ENCODE data around the gene GPR89B.

GPR89B gene

DNA sequence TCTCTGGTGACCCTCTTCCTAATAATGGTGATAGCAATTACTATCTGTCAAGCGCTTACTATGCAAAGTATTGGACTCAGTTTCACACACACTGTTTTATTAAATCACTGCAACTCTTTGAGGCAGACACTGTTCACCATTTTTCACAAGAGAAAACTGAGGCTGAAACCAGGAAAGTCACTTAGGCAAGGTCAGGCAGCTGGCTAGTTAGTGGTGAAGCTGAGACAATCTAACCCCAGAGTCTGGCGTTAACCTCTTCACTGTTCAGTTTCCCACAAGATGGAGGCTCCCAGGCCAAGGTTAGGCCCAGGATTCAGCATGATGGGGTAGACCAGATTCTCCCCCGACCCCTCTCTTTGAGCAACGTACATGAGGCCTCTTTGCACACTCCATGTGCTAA is 30.4 kb upstream of the GPR89B start:
- no peaks in the 10 kb centered on the region for H3K9me2 ChIP-seq (replicated peaks; ENCODE audit: low read depth, low read length)
- no peaks in the 10 kb centered on the region for H3K27me3 ChIP-seq (ENCODE audit: insufficient read depth, low read length, poor library complexity, severe bottlenecking)
- H2AFZ ChIP-seq (ENCODE audit: low read length) = no peak overlapping the region
- TF ChIP-seq, protein P1, sequence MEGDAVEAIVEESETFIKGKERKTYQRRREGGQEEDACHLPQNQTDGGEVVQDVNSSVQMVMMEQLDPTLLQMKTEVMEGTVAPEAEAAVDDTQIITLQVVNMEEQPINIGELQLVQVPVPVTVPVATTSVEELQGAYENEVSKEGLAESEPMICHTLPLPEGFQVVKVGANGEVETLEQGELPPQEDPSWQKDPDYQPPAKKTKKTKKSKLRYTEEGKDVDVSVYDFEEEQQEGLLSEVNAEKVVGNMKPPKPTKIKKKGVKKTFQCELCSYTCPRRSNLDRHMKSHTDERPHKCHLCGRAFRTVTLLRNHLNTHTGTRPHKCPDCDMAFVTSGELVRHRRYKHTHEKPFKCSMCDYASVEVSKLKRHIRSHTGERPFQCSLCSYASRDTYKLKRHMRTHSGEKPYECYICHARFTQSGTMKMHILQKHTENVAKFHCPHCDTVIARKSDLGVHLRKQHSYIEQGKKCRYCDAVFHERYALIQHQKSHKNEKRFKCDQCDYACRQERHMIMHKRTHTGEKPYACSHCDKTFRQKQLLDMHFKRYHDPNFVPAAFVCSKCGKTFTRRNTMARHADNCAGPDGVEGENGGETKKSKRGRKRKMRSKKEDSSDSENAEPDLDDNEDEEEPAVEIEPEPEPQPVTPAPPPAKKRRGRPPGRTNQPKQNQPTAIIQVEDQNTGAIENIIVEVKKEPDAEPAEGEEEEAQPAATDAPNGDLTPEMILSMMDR (conservative IDR thresholded peaks at IDR 0.05; ENCODE audit: low read length) = no peak
- no peak for TF ChIP-seq EZH2phosphoT487 (IDR thresholded peaks at IDR 0.05; ENCODE audit: borderline replicate concordance)
- no peaks in the 10 kb centered on the region for H3K36me3 ChIP-seq (ENCODE audit: insufficient read depth, low read length)
- no peaks in the 10 kb centered on the region for H3K79me2 ChIP-seq (ENCODE audit: insufficient read depth, low read length)
- H3K4me2 ChIP-seq (ENCODE audit: low read depth, low read length, poor library complexity, severe bottlenecking) = no peak overlapping the region
- H3F3A ChIP-seq (ENCODE audit: low read depth) = no peaks in the 10 kb centered on the region
- H3K9ac ChIP-seq (ENCODE audit: low read depth, low read length, poor library complexity, severe bottlenecking) = no peak overlapping the region
- no peaks in the 10 kb centered on the region for H3K9me3 ChIP-seq (ENCODE audit: insufficient read depth, low read depth, low read length)
- H4K20me1 ChIP-seq (ENCODE audit: insufficient read depth, low read length, poor library complexity, severe bottlenecking) = no peaks in the 10 kb centered on the region
- H3K4me1 ChIP-seq (ENCODE audit: insufficient read depth, low read length, poor library complexity, severe bottlenecking) = no peaks in the 10 kb centered on the region
- no peak overlapping the region for H3K4me3 ChIP-seq (ENCODE audit: low read length, poor library complexity, severe bottlenecking)

GRCh38 chr1:147902253-147902845 is 25.9 kb upstream of the GPR89B start, which contains the start of gene GJA8:
Gene GJA8 (plus strand): TSS chr1:147902795. CDS start chr1:147907956, 5,161 bp downstream.
- H3K9me3 ChIP-seq (ENCODE audit: insufficient read depth, low read depth, low read length) = no peaks in the 10 kb centered on the region
- 0 out of 2 replicates have a peak within 1 kb of the TSS, but pooled peaks have one; percentile 55 for H2AFZ ChIP-seq (ENCODE audit: low read length)
- no peaks in the 10 kb centered on the region for H3F3A ChIP-seq (ENCODE audit: low read depth)
- no peaks in the 10 kb centered on the region for H3K9me2 ChIP-seq (replicated peaks; ENCODE audit: low read depth, low read length)
- no peaks in the 10 kb centered on the region for H4K20me1 ChIP-seq (ENCODE audit: insufficient read depth, low read length, poor library complexity, severe bottlenecking)
- no peak within 1 kb of the TSS for H3K4me3 ChIP-seq (ENCODE audit: low read length, poor library complexity, severe bottlenecking)
- no peaks in the 10 kb centered on the region for H3K79me2 ChIP-seq (ENCODE audit: insufficient read depth, low read length)
- peaks cover 11% of the 10 kb centered on the region for H3K4me1 ChIP-seq (ENCODE audit: insufficient read depth, low read length, poor library complexity, severe bottlenecking)
- no peak within 1 kb of the TSS for H3K4me2 ChIP-seq (ENCODE audit: low read depth, low read length, poor library complexity, severe bottlenecking)
- no peak within 1 kb of the TSS for H3K9ac ChIP-seq (ENCODE audit: low read depth, low read length, poor library complexity, severe bottlenecking)
- no peaks in the 10 kb centered on the region for H3K36me3 ChIP-seq (ENCODE audit: insufficient read depth, low read length)
- TF ChIP-seq EZH2phosphoT487 (IDR thresholded peaks at IDR 0.05; ENCODE audit: borderline replicate concordance) = no peak
- TF ChIP-seq, protein P1 (conservative IDR thresholded peaks at IDR 0.05; ENCODE audit: low read length) = no peak
- H3K27me3 ChIP-seq (ENCODE audit: insufficient read depth, low read length, poor library complexity, severe bottlenecking) = no peaks in the 10 kb centered on the region

- no peaks in the 10 kb centered on the region for H3F3A ChIP-seq (ENCODE audit: low read depth)
- H3K79me2 ChIP-seq (ENCODE audit: insufficient read depth, low read length) = no peaks in the 10 kb centered on the region
- H2AFZ ChIP-seq (ENCODE audit: low read length) = peak overlapping the region; percentile 35; the same call in 1 of the 2 replicates
- no peak overlapping the region for H3K9ac ChIP-seq (ENCODE audit: low read depth, low read length, poor library complexity, severe bottlenecking)
- H3K36me3 ChIP-seq (ENCODE audit: insufficient read depth, low read length) = no peaks in the 10 kb centered on the region
- no peak overlapping the region for H3K4me2 ChIP-seq (ENCODE audit: low read depth, low read length, poor library complexity, severe bottlenecking)
- no peaks in the 10 kb centered on the region for H3K27me3 ChIP-seq (ENCODE audit: insufficient read depth, low read length, poor library complexity, severe bottlenecking)
- H3K9me2 ChIP-seq (replicated peaks; ENCODE audit: low read depth, low read length) = no peaks in the 10 kb centered on the region
- no peaks in the 10 kb centered on the region for H4K20me1 ChIP-seq (ENCODE audit: insufficient read depth, low read length, poor library complexity, severe bottlenecking)
- TF ChIP-seq EZH2phosphoT487 (IDR thresholded peaks at IDR 0.05; ENCODE audit: borderline replicate concordance) = no peak
- TF ChIP-seq, protein P1 (conservative IDR thresholded peaks at IDR 0.05; ENCODE audit: low read length) = no peak
- H3K4me1 ChIP-seq (ENCODE audit: insufficient read depth, low read length, poor library complexity, severe bottlenecking) = peaks cover 11% of the 10 kb centered on the region
- no peak overlapping the region for H3K4me3 ChIP-seq (ENCODE audit: low read length, poor library complexity, severe bottlenecking)
- H3K9me3 ChIP-seq (ENCODE audit: insufficient read depth, low read depth, low read length) = no peaks in the 10 kb centered on the region
Observed at GRCh38 chr1:147904726-147905125, 23.5 kb upstream of the GPR89B start.

Measured in Loucy (cell line).